ENCODE data around the gene JAKMIP2.

- TF ChIP-seq, protein P1, sequence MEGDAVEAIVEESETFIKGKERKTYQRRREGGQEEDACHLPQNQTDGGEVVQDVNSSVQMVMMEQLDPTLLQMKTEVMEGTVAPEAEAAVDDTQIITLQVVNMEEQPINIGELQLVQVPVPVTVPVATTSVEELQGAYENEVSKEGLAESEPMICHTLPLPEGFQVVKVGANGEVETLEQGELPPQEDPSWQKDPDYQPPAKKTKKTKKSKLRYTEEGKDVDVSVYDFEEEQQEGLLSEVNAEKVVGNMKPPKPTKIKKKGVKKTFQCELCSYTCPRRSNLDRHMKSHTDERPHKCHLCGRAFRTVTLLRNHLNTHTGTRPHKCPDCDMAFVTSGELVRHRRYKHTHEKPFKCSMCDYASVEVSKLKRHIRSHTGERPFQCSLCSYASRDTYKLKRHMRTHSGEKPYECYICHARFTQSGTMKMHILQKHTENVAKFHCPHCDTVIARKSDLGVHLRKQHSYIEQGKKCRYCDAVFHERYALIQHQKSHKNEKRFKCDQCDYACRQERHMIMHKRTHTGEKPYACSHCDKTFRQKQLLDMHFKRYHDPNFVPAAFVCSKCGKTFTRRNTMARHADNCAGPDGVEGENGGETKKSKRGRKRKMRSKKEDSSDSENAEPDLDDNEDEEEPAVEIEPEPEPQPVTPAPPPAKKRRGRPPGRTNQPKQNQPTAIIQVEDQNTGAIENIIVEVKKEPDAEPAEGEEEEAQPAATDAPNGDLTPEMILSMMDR (IDR thresholded peaks at IDR 0.05) = no peak
- TF ChIP-seq POLR2A (IDR thresholded peaks at IDR 0.05) = no peak
Observed at GRCh38 chr5:147693233-147693632, 89.3 kb downstream of the JAKMIP2 start.
